ENCODE results near the gene SMCR8.
A peak's percentile ranks its signal among the peaks of the same experiment; 100 is the strongest.
"Not testable (repeated sequence)": the region's sequence is repeated elsewhere in the genome, so short reads cannot be mapped to it uniquely, and the experiment has no call there.

Gene SMCR8, protein sequence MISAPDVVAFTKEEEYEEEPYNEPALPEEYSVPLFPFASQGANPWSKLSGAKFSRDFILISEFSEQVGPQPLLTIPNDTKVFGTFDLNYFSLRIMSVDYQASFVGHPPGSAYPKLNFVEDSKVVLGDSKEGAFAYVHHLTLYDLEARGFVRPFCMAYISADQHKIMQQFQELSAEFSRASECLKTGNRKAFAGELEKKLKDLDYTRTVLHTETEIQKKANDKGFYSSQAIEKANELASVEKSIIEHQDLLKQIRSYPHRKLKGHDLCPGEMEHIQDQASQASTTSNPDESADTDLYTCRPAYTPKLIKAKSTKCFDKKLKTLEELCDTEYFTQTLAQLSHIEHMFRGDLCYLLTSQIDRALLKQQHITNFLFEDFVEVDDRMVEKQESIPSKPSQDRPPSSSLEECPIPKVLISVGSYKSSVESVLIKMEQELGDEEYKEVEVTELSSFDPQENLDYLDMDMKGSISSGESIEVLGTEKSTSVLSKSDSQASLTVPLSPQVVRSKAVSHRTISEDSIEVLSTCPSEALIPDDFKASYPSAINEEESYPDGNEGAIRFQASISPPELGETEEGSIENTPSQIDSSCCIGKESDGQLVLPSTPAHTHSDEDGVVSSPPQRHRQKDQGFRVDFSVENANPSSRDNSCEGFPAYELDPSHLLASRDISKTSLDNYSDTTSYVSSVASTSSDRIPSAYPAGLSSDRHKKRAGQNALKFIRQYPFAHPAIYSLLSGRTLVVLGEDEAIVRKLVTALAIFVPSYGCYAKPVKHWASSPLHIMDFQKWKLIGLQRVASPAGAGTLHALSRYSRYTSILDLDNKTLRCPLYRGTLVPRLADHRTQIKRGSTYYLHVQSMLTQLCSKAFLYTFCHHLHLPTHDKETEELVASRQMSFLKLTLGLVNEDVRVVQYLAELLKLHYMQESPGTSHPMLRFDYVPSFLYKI

GRCh38 chr17:18314731-18315561, at the start of gene SMCR8, which contains the start of gene TOP3A:
SMCR8 (plus strand) TSS chr17:18315293; CDS start chr17:18315790, 497 bp downstream.
TOP3A (minus strand) TSS chr17:18314994; CDS start chr17:18314778, 216 bp downstream.
- DNase-seq = peak; percentile 88

DNA sequence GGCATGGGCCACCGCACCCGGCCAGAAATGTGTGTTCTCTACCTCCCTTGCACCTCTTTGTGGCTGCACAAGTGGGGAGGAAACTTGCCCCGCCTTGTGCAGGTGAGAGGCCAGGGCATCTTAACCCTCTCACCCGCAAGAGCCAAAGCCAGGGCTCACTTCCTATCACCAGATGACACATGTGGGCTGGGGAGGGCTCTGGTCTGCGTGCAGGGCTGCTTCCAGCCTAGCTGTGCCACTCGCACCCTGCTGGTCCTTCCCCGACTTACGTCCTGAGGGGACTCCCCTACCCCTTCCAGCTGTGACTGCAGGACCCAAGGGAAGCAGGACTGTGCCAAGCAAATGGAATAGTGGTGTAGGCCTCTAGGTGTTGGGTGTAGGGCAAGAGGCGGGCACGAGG, 47.7 kb upstream of the SMCR8 start:
- DNase-seq = no peak

DNA sequence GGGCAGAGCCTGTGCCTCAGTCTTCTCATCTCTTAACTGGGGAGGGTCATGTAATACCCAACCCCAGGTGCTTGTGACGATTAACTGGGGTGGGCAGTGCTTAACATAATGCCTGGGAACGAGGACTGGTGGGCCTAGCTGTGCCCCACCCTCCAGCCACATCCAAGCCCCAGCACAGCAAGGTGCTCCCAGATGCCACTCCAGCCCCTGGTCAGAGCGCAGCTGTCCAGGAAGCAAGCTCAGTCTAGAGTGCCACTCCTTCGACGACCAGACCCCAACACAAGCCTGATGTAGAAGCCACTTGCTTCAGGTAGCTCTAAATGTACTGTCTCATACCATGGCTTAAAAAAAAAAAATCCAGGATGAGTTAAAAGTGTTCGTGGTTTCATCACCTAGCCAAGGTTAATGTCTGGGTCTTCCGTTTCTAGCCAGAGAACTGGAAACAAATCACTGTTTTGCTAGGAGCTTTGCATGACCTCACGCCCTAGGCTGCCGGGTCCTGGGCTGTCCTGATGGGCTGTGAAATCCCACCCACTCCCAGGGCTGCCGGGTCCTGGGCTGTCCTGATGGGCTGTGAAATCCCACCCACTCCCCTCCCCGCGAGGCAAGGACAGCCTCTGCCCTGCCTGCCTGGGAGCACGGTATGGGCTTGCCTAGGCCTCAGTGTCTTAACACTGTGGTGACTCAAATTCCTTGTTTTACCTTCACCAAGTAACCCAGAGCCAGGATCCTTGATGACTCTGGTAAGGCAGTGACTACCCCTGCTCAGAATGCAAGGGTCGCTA, 47.0 kb upstream of the SMCR8 start:
- DNase-seq = no peak

DNA sequence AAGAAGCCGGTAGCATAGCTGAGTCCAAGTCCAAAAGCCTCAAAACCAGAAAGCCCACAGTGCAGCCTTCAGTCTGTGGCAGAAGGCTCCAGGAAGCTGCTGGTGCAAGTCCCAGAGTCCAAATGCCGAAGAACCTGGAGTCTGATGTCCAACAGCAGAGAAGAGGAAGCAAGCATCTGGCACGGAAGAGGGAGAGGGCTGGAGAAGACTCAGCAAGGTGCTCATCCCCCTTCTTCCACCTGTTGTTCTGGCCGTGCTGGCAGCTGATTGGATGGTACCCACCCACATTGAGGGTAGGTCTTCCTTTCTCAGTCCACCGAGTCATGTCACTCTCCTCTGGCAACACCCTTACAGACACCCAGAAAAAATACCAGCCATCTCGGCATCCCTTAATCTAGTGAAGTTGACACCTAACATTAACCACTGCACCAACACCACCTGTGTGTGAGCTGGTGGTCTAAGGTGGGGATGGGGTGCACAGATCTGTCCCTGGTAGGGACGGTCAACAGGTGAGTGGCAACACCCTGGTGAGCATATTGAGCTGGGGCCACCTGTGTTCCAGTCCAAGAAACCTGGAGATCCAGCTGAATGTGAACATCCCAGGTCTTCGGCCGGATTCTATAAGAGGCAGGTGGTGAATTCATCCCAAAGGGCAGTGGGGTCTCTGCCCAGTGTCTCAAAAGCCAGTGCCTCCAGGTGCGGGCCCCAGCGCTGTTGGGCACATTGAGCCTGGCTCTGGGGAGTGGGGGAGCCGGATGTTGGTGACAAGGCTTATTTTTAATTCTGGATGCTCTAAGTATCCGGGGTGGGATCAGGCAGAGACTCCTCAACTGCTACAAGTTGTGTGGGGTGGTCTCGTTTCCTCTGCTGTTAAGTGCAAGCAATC, 44.8 kb upstream of the SMCR8 start:
- DNase-seq = no peak

- DNase-seq = no peak
Measured at GRCh38 chr17:18277076-18277475, 38.0 kb upstream of the SMCR8 start.

GRCh38 chr17:18278867-18279266, 36.2 kb upstream of the SMCR8 start:
- DNase-seq = no peak

DNA sequence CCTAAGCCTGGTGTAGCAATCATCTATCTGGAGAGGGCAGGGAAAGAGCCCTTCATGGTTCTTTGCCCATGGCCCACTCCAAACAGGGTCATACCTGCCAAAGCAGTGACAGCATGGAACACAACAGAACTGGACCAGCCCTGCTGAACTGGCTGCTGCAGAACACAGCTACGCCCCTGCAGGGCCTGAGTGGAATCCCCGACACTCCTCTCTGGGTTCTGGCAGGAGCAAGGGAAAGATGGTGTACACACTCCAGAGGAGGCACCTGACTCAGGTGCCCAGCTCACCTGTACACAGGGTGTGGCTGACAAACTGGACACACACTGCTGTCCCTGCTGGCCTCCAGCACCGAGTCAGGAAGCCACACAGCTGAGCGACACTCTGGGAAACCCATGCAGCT, 34.8 kb upstream of the SMCR8 start:
- no peak for DNase-seq

GRCh38 chr17:18280766-18281371, 34.2 kb upstream of the SMCR8 start:
- no peak for DNase-seq

DNA sequence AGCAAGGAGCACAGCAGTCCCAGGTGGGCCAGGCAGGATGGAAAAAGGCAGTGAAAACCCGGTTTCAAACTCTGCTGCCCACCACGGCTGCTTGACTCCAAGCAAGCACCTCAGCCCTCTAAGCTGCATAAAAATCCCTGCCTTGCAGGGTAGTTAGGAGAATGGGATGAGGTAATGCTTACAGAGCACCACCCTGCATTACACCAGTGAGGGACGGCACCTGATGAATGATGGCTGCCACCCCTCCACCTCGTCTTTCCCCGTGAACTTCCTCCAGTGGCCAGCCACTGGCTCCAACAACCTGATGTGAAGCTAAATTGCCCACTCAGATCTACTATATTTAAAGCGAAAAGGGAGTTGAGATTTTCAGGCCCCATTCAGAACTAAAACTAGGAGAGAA, 33.3 kb upstream of the SMCR8 start:
- no peak for DNase-seq

DNA sequence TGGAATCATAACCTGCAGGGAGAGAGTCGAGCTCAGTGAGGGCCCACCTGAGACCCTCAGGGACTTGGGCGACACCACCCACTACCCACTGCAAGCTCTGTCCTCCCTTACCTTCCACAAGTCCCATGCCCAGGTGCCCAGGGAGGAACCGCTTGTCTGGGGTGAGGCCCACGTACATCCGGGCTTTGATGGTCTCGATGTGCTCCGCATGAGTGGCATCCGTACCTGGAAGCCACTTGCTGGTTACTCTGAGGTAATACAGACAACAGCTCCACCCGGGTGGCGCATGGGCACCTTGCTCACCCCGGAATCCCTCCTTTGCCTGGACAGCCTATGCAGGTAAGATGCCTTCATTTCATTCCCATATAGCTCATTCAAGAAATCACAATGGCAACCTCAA, 29.8 kb upstream of the SMCR8 start:
- no peak for DNase-seq

DNA sequence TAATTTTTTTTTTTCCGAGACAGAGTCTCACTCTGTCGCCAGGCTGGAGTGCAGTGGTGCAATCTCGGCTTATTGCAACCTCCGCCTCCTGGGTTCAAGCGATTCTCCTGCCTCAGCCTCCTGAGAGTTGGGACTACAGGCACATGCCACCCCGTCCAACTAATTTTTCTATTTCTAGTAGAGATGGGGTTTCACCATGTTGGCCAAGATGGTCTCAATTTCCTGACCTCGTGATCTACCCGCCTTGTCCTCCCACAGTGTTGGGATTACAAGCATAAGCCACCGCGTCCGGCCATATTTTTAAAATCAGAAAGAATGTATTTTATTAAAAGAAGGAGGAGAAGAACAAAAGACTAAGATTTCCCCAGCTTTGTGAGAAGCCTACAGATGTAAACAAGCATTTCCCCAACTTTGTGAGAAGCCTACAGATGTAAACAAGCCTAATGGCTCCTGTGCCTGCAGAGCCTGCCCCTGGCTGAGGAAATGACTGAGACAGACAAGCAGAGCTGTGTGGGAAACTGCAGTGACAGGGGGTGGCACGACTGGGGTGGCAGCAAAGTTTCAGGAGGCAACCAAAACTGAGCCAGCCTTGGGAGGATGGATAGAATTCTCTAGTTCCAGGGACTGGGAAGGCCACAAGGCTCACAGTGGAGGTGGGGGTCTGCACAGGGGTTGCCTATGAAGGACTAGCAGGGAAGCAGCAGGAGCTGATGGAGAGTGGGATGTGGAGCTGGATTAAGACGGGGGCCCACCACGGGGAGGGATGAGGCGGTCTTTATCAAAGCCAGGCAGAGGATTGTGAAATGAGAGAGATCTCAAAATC, 23.2 kb upstream of the SMCR8 start:
- DNase-seq = no peak

DNA sequence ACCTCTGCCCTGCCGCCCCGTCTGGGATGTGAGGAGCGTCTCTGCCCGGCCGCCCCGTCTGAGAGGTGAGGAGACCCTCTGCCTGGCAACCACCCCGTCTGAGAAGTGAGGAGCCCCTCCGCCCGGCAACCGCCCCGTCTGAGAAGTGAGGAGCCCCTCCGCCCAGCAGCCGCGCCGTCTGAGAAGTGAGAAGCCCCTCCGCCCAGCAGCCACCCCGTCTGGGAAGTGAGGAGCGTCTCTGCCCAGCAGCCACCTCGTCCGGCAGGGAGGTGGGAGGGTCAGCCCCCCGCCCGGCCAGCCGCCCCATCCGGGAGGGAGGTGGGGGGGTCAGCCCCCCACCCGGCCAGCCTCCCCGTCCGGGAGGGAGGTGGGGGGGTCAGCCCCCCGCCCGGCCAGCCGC, 17.0 kb upstream of the SMCR8 start:
- not testable (repeated sequence) for DNase-seq

DNA sequence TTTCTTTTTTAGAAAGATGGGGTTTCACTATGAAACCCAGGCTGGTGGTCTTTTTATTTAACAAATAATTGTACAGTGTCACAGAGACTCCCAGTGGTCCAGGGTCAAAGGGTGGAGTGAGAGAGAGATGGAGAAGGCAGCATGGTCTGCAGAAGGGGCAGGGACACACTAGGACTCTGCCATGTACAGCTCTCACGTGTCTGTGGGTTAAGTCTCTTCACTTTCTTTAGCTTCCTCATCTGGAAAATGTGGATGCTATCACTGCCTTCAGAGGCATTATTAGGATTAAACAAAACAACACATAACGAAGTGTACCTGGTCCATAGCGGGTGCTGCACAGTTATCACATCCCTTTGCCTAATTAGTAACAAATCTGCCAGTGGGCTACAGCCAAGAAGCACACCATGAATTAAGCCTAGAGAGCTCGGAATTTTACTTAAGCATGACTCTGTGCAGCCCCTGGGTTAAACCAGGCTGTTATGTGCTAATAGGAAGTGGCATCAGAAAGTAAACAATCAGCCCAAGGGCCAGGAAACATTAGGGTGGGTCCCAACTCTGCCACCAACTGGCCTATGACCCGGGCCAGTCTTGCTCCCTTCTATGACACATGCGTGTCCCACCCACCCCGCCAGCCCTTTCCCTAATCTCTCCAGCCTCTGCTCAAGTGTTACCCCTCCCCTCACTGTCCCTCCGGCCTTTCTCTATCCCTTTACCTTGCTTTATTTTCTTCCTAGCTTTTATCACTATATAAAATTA, 14.2 kb upstream of the SMCR8 start:
- no peak for DNase-seq

DNA sequence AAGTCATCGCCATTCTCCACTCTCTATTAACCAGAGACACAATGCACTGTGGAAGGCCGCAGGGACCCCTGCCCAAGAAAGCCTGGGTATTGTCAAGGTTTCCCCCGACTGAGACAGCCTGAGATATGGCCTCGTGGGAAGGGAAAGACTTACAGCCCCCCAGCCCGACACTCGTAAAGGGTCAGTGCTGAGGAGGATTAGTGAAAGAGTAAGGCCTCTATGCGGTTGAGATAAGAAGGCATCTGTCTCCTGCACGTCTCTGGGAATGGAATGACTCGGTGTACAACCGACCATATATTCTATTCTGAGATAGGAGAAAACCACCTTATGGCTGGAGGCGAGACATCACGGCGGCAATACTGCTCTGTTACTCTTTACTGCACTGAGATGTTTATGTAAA, 11.9 kb upstream of the SMCR8 start:
- not testable (repeated sequence) for DNase-seq

- DNase-seq = no peak
Measured at GRCh38 chr17:18309202-18309601, 5.9 kb upstream of the SMCR8 start.

GRCh38 chr17:18314059-18314730, 898 bp upstream of the SMCR8 start:
- DNase-seq = no peak

DNA sequence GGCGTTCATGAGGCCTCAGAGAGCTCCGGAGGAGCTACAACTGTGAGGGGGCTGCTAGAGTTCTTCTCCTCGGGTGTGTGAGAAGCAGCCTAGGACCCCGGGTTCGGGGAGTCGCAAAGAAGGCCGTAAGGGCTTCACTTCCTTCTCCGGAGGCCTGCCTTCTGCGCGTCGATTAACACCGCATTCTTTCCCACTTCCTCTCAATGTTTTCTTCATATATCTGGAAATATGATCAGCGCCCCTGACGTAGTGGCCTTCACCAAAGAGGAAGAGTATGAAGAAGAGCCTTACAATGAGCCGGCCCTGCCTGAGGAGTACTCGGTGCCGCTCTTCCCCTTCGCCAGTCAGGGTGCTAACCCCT, 449 bp downstream of the SMCR8 start:
- DNase-seq = no peak

- no peak for DNase-seq
Measured at GRCh38 chr17:18315961-18316360, 868 bp downstream of the SMCR8 start.
